ENCODE data around the gene DCAF8L1. TPM values are rescaled to one million over a fixed set of nuclear protein-coding genes. Genes with fewer than 3 reads are reported as not detected.

DCAF8L1 gene
- total and polyA plus RNA-seq, 10 donors, result not detected

- H3K4me1 ChIP-seq, result no peaks in the 10 kb centered on the region
- intact Hi-C loops (cut with DNase I; ENCODE audit: low total_unique reads), result no loop called here
- no peak for DNase-seq
- H3K27me3 ChIP-seq (replicated peaks in 1 of 7), result no peaks in the 10 kb centered on the region
- no peak overlapping the region for H3K4me3 ChIP-seq
- no peak overlapping the region for H3K27ac ChIP-seq
- no peaks in the 10 kb centered on the region for H3K36me3 ChIP-seq
- H3K9me3 ChIP-seq, result peaks cover 0 to 7% (median 0%) of the 10 kb centered on the region in 8 donors
- TF ChIP-seq POLR2A (IDR thresholded peaks at IDR 0.05) (no peak), CTCF (IDR thresholded peaks at IDR 0.05 in 8 of 11, conservative IDR thresholded peaks at IDR 0.05 in 3 of 11) (no peak), POLR2AphosphoS5 (IDR thresholded peaks at IDR 0.05) (no peak)
- WGBS, 5 donors, result 14 to 35% (median 25%) methylated on average over 2 of the region's 2 CpGs
Observed at GRCh38 chrX:28010875-28011274, 29.6 kb upstream of the DCAF8L1 start.

GRCh38 chrX:27998666-27999065 lies 17.4 kb upstream of the DCAF8L1 start:
- H3K27ac ChIP-seq, result no peak overlapping the region
- no peaks in the 10 kb centered on the region for H3K36me3 ChIP-seq
- no peaks in the 10 kb centered on the region for H3K27me3 ChIP-seq (replicated peaks in 1 of 7)
- H3K4me1 ChIP-seq, result no peaks in the 10 kb centered on the region
- WGBS, 5 donors, result 72 to 88% (median 85%) methylated on average over 1 of the region's 1 CpG
- H3K9me3 ChIP-seq, result no peaks in the 10 kb centered on the region
- no peak for TF ChIP-seq POLR2A (IDR thresholded peaks at IDR 0.05)
- no peak for TF ChIP-seq CTCF (IDR thresholded peaks at IDR 0.05 in 8 of 11, conservative IDR thresholded peaks at IDR 0.05 in 3 of 11)
- TF ChIP-seq POLR2AphosphoS5 (IDR thresholded peaks at IDR 0.05), result no peak
- intact Hi-C loops (cut with DNase I; ENCODE audit: low total_unique reads), result no loop called here
- no peak overlapping the region for H3K4me3 ChIP-seq
- no peak for DNase-seq

- TF ChIP-seq POLR2AphosphoS5 (IDR thresholded peaks at IDR 0.05), result no peak
- TF ChIP-seq CTCF (IDR thresholded peaks at IDR 0.05 in 8 of 11, conservative IDR thresholded peaks at IDR 0.05 in 3 of 11), result no peak
- TF ChIP-seq POLR2A (IDR thresholded peaks at IDR 0.05), result no peak
- intact Hi-C loops (cut with DNase I; ENCODE audit: low total_unique reads), result no loop called here
- Histone ChIP-seq H3K4me3 (no peak overlapping the region), H3K9me3 (no peaks in the 10 kb centered on the region), H3K27ac (no peak overlapping the region), H3K27me3 (replicated peaks in 1 of 7) (no peaks in the 10 kb centered on the region), H3K36me3 (no peaks in the 10 kb centered on the region), H3K4me1 (no peaks in the 10 kb centered on the region)
- no peak for DNase-seq
- 82 to 98% (median 90%) methylated on average over 2 of the region's 2 CpGs for WGBS, 5 donors
Observed at GRCh38 chrX:27997622-27998021, 16.4 kb upstream of the DCAF8L1 start.

- TF ChIP-seq POLR2AphosphoS5 (IDR thresholded peaks at IDR 0.05) (no peak), POLR2A (IDR thresholded peaks at IDR 0.05) (no peak), CTCF (IDR thresholded peaks at IDR 0.05 in 8 of 11, conservative IDR thresholded peaks at IDR 0.05 in 3 of 11) (no peak)
- WGBS, 5 donors, result 54 to 79% (median 76%) methylated on average over 3 of the region's 3 CpGs
- intact Hi-C loops (cut with DNase I; ENCODE audit: low total_unique reads), result no loop called here
- H3K27me3 ChIP-seq (replicated peaks in 1 of 7), result no peaks in the 10 kb centered on the region
- no peaks in the 10 kb centered on the region for H3K36me3 ChIP-seq
- H3K4me3 ChIP-seq, result no peak overlapping the region
- DNase-seq, result no peak
- no peaks in the 10 kb centered on the region for H3K4me1 ChIP-seq
- H3K27ac ChIP-seq, result no peak overlapping the region
- no peaks in the 10 kb centered on the region for H3K9me3 ChIP-seq
Observed at GRCh38 chrX:27996132-27996531, 14.9 kb upstream of the DCAF8L1 start.
